Neural cell (in vitro differentiated cells): ENCODE measurements around the gene GPR142.

Experiments used
- EP300 ChIP-seq: fragments of 450-650 bp; conservative IDR thresholded peaks from 2 replicates; pipeline ENCODE4 v1.6.1; 2014; ENCODE audit warnings: antibody characterized with exemption, mild to moderate bottlenecking, moderate library complexity; ENCODE audit not compliant: poor library complexity, severe bottlenecking
- MXI1 ChIP-seq: fragments of 450-650 bp; conservative IDR thresholded peaks from 2 replicates; pipeline ENCODE4 v1.6.1; 2014; ENCODE audit warnings: antibody characterized with exemption, mild to moderate bottlenecking; ENCODE audit not compliant: poor library complexity, severe bottlenecking
- POLR2AphosphoS5 ChIP-seq: IDR thresholded peaks from 2 replicates; pipeline ENCODE4 v1.6.1; 2012
- RAD21 ChIP-seq: fragments of 450-650 bp; conservative IDR thresholded peaks from 2 replicates; pipeline ENCODE4 v1.6.1; 2014; ENCODE audit warnings: antibody characterized with exemption, mild to moderate bottlenecking, moderate library complexity
- TF ChIP-seq, protein P1 (sequence below): fragments of 450-650 bp; IDR thresholded peaks from 2 replicates; pipeline ENCODE4 v1.5.1; 2014; ENCODE audit warnings: antibody characterized with exemption, mild to moderate bottlenecking, moderate library complexity; ENCODE audit not compliant: poor library complexity, severe bottlenecking

DNA sequence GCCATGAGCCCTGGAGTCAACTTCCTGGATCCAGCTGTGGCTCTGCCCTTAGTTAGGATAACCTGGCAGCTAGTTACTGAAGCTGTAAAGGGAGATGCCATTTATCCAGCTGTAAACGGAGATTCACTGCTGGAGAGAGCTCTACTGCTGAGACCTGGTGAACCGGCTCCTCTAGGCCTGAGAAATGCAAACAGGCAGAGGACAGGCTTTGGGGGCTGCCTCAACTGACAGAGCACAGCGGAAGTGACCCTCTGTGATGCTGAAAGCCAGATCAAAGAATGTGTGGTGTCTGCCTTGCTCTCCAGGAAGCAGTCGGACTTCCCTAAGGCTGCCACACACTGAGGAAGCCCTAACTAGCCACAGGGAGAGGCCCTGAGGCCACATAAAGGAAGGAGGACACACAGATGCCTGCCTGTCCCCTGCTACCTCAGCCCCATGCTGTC is 42.7 kb downstream of the GPR142 start:
- TF ChIP-seq, protein P1, sequence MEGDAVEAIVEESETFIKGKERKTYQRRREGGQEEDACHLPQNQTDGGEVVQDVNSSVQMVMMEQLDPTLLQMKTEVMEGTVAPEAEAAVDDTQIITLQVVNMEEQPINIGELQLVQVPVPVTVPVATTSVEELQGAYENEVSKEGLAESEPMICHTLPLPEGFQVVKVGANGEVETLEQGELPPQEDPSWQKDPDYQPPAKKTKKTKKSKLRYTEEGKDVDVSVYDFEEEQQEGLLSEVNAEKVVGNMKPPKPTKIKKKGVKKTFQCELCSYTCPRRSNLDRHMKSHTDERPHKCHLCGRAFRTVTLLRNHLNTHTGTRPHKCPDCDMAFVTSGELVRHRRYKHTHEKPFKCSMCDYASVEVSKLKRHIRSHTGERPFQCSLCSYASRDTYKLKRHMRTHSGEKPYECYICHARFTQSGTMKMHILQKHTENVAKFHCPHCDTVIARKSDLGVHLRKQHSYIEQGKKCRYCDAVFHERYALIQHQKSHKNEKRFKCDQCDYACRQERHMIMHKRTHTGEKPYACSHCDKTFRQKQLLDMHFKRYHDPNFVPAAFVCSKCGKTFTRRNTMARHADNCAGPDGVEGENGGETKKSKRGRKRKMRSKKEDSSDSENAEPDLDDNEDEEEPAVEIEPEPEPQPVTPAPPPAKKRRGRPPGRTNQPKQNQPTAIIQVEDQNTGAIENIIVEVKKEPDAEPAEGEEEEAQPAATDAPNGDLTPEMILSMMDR: no peak
- no peak for TF ChIP-seq EP300
- no peak for TF ChIP-seq MXI1
- TF ChIP-seq POLR2AphosphoS5: no peak
- TF ChIP-seq RAD21: no peak
